HUES6 (cell line): Measurements from ENCODE around the gene IER5L.

Experiments
- H3K27ac ChIP-seq: 2 replicates; pipeline ENCODE4 v1.7.0; 2013; ENCODE audit warnings: low read depth, mild to moderate bottlenecking, low read length, inconsistent platforms
- H3K27me3 ChIP-seq: 2 replicates; pipeline ENCODE4 v1.6.1; 2013; ENCODE audit warnings: low read length; ENCODE audit not compliant: control insufficient read depth, insufficient read depth
- H3K36me3 ChIP-seq: 2 replicates; pipeline ENCODE4 v1.6.1; 2013; ENCODE audit warnings: low read length; ENCODE audit not compliant: control insufficient read depth, insufficient read depth
- H3K4me1 ChIP-seq: 2 replicates; pipeline ENCODE4 v1.6.1; 2013; ENCODE audit warnings: low read length; ENCODE audit not compliant: control insufficient read depth, insufficient read depth
- H3K4me3 ChIP-seq: 2 replicates; pipeline ENCODE4 v1.5.1; 2013; ENCODE audit warnings: low read depth, low read length
- H3K9ac ChIP-seq: one replicate; pipeline ENCODE4 v1.6.1; 2013; ENCODE audit warnings: mild to moderate bottlenecking, low read length
- H3K9me3 ChIP-seq: 2 replicates; pipeline ENCODE4 v1.6.1; 2013; ENCODE audit warnings: low read depth, low read length; ENCODE audit not compliant: control insufficient read depth, insufficient read depth

IER5L gene

GRCh38 chr9:129218918-129219317 is 40.9 kb upstream of the IER5L start:
- H3K4me3 ChIP-seq: no peak overlapping the region
- no peak overlapping the region for H3K9ac ChIP-seq
- H3K9me3 ChIP-seq: no peaks in the 10 kb centered on the region
- peaks cover 24% of the 10 kb centered on the region for H3K4me1 ChIP-seq
- peaks cover under 1% of the 10 kb centered on the region; the same call in 1 of the 2 replicates for H3K36me3 ChIP-seq
- H3K27me3 ChIP-seq: no peaks in the 10 kb centered on the region
- no peak overlapping the region for H3K27ac ChIP-seq

GRCh38 chr9:129218272-129218625 is 40.2 kb upstream of the IER5L start:
- Histone ChIP-seq H3K4me1 (peaks cover 24% of the 10 kb centered on the region), H3K27ac (no peak overlapping the region), H3K4me3 (no peak overlapping the region), H3K9ac (no peak overlapping the region), H3K9me3 (no peaks in the 10 kb centered on the region), H3K27me3 (no peaks in the 10 kb centered on the region), H3K36me3 (peaks cover 6% of the 10 kb centered on the region; the same call in 1 of the 2 replicates)

- H3K9me3 ChIP-seq: no peaks in the 10 kb centered on the region
- H3K27ac ChIP-seq: no peak overlapping the region
- peaks cover 6% of the 10 kb centered on the region; the same call in 1 of the 2 replicates for H3K36me3 ChIP-seq
- no peaks in the 10 kb centered on the region for H3K27me3 ChIP-seq
- no peak overlapping the region for H3K4me3 ChIP-seq
- H3K9ac ChIP-seq: no peak overlapping the region
- H3K4me1 ChIP-seq: peaks cover 26% of the 10 kb centered on the region
Observed at GRCh38 chr9:129213551-129213950, 35.5 kb upstream of the IER5L start.

- peaks cover 29% of the 10 kb centered on the region for H3K4me1 ChIP-seq
- H3K27me3 ChIP-seq: no peaks in the 10 kb centered on the region
- H3K36me3 ChIP-seq: peaks cover 6% of the 10 kb centered on the region; the same call in 1 of the 2 replicates
- H3K9ac ChIP-seq: no peak overlapping the region
- no peaks in the 10 kb centered on the region for H3K9me3 ChIP-seq
- H3K4me3 ChIP-seq: no peak overlapping the region
- H3K27ac ChIP-seq: no peak overlapping the region
Observed at GRCh38 chr9:129211686-129212085, 33.6 kb upstream of the IER5L start.

GRCh38 chr9:129210125-129210524 is 32.1 kb upstream of the IER5L start:
- Histone ChIP-seq H3K4me3 (peak overlapping the region; percentile 75), H3K36me3 (peaks cover 6% of the 10 kb centered on the region; the same call in 1 of the 2 replicates), H3K27ac (no peak overlapping the region), H3K9ac (peak overlapping the region; percentile 38), H3K27me3 (no peaks in the 10 kb centered on the region), H3K4me1 (peaks cover 29% of the 10 kb centered on the region), H3K9me3 (no peaks in the 10 kb centered on the region)

GRCh38 chr9:129209580-129209979 is 31.5 kb upstream of the IER5L start:
- H3K9me3 ChIP-seq: no peaks in the 10 kb centered on the region
- peak overlapping the region; percentile 67; the same call in 1 of the 2 replicates for H3K27ac ChIP-seq
- no peaks in the 10 kb centered on the region for H3K27me3 ChIP-seq
- peak overlapping the region; percentile 83 for H3K9ac ChIP-seq
- H3K4me3 ChIP-seq: peak overlapping the region; percentile 75
- peaks cover 29% of the 10 kb centered on the region for H3K4me1 ChIP-seq
- peaks cover 6% of the 10 kb centered on the region; the same call in 1 of the 2 replicates for H3K36me3 ChIP-seq

- Histone ChIP-seq H3K9me3 (no peaks in the 10 kb centered on the region), H3K27ac (peak overlapping the region; percentile 67; the same call in 1 of the 2 replicates), H3K4me3 (peak overlapping the region; percentile 75), H3K27me3 (no peaks in the 10 kb centered on the region), H3K9ac (peak overlapping the region; percentile 83), H3K36me3 (peaks cover 6% of the 10 kb centered on the region; the same call in 1 of the 2 replicates), H3K4me1 (peaks cover 29% of the 10 kb centered on the region)
Observed at GRCh38 chr9:129209109-129209508, 31.0 kb upstream of the IER5L start.

- peak overlapping the region; percentile 75 for H3K4me3 ChIP-seq
- no peaks in the 10 kb centered on the region for H3K27me3 ChIP-seq
- peaks cover under 1% of the 10 kb centered on the region; the same call in 1 of the 2 replicates for H3K36me3 ChIP-seq
- H3K4me1 ChIP-seq: peaks cover 29% of the 10 kb centered on the region
- H3K9ac ChIP-seq: peak overlapping the region; percentile 83
- peak overlapping the region; percentile 67; the same call in 1 of the 2 replicates for H3K27ac ChIP-seq
- H3K9me3 ChIP-seq: no peaks in the 10 kb centered on the region
Observed at GRCh38 chr9:129208207-129209032, 30.4 kb upstream of the IER5L start.

GRCh38 chr9:129206905-129207304 is 28.8 kb upstream of the IER5L start:
- H3K27me3 ChIP-seq: no peaks in the 10 kb centered on the region
- no peak overlapping the region for H3K4me3 ChIP-seq
- no peaks in the 10 kb centered on the region for H3K9me3 ChIP-seq
- no peak overlapping the region for H3K9ac ChIP-seq
- H3K4me1 ChIP-seq: peaks cover 25% of the 10 kb centered on the region
- H3K27ac ChIP-seq: no peak overlapping the region
- no peaks in the 10 kb centered on the region for H3K36me3 ChIP-seq

GRCh38 chr9:129206401-129206800 is 28.3 kb upstream of the IER5L start:
- H3K36me3 ChIP-seq: no peaks in the 10 kb centered on the region
- H3K9ac ChIP-seq: no peak overlapping the region
- peaks cover 21% of the 10 kb centered on the region for H3K4me1 ChIP-seq
- no peaks in the 10 kb centered on the region for H3K9me3 ChIP-seq
- no peak overlapping the region for H3K27ac ChIP-seq
- H3K4me3 ChIP-seq: no peak overlapping the region
- H3K27me3 ChIP-seq: no peaks in the 10 kb centered on the region

- no peak overlapping the region for H3K9ac ChIP-seq
- H3K4me1 ChIP-seq: peaks cover 17% of the 10 kb centered on the region
- no peaks in the 10 kb centered on the region for H3K36me3 ChIP-seq
- H3K9me3 ChIP-seq: no peaks in the 10 kb centered on the region
- H3K27ac ChIP-seq: no peak overlapping the region
- no peaks in the 10 kb centered on the region for H3K27me3 ChIP-seq
- no peak overlapping the region for H3K4me3 ChIP-seq
Observed at GRCh38 chr9:129204840-129205239, 26.8 kb upstream of the IER5L start.
